ENCODE results near the gene MACROD1. TPM values are rescaled to one million over a fixed set of nuclear protein-coding genes. Genes with fewer than 3 reads are reported as not detected.
A peak's percentile ranks its signal among the peaks of the same experiment; 100 is the strongest.

The MACROD1 gene
- total and polyA plus RNA-seq, 2 of the 13 experiments (the other 11 are each of a cell fraction or from before 2014, with no cell fraction given), result 23.1 to 34.5 TPM

DNA sequence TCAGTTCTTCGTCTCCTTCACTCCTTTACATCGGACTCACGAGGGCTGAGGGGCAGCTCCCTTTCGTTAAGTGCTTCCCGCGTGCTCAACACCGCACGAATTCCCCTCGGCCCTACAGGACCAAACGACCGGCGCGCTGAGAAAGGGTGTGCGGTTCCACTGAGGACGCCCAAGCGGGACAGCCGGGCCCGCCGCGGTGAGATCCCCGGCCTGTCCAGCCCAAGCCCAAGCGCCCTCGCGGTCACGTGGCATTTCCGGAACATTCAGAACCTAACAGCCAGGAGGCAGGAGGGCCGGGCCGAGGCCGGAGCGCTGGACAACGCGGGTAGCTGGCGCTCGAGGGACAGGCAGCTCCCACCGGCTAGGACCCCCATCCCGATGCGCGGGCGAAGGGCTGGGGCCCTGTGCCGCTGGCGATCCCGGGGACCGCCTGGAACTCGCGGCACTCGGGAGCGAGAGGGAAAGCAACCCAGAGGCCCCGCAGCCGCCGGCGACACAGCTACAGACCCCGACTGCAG lies 19.3 kb upstream of the MACROD1 start (continued):
- TF ChIP-seq, protein P1, sequence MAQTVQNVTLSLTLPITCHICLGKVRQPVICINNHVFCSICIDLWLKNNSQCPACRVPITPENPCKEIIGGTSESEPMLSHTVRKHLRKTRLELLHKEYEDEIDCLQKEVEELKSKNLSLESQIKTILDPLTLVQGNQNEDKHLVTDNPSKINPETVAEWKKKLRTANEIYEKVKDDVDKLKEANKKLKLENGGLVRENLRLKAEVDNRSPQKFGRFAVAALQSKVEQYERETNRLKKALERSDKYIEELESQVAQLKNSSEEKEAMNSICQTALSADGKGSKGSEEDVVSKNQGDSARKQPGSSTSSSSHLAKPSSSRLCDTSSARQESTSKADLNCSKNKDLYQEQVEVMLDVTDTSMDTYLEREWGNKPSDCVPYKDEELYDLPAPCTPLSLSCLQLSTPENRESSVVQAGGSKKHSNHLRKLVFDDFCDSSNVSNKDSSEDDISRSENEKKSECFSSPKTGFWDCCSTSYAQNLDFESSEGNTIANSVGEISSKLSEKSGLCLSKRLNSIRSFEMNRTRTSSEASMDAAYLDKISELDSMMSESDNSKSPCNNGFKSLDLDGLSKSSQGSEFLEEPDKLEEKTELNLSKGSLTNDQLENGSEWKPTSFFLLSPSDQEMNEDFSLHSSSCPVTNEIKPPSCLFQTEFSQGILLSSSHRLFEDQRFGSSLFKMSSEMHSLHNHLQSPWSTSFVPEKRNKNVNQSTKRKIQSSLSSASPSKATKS (CRISPR knock-in tag; IDR thresholded peaks at IDR 0.05), result peak; percentile 95
- TF ChIP-seq CBX1 (IDR thresholded peaks at IDR 0.05; ENCODE audit: low read depth) (no peak), ZNF883 (CRISPR knock-in tag; IDR thresholded peaks at IDR 0.05; ENCODE audit: not compliant biosample characterization) (peak; percentile 99), MEF2D (CRISPR knock-in tag; IDR thresholded peaks at IDR 0.05) (peak; percentile 85), FOXO1 (CRISPR knock-in tag; IDR thresholded peaks at IDR 0.05) (peak; percentile 58), DPF2 (CRISPR knock-in tag; IDR thresholded peaks at IDR 0.05; ENCODE audit: borderline replicate concordance, low read depth) (no peak; the same call in 1 of the 2 replicates), ZNF713 (CRISPR knock-in tag; IDR thresholded peaks at IDR 0.05) (0 out of 2 replicates have a peak, but pooled peaks have one; percentile 75), ISL2 (CRISPR knock-in tag; IDR thresholded peaks at IDR 0.05) (no peak), ZZZ3 (CRISPR knock-in tag; IDR thresholded peaks at IDR 0.05; ENCODE audit: borderline replicate concordance) (peak; percentile 66; the same call in 1 of the 2 replicates), SMARCE1 (IDR thresholded peaks at IDR 0.05; ENCODE audit: borderline replicate concordance) (no peak), TEAD3 (CRISPR knock-in tag; optimal IDR thresholded peaks at IDR 0.05; ENCODE audit: borderline replicate concordance) (peak; percentile 64), PHF21A (CRISPR knock-in tag; IDR thresholded peaks at IDR 0.05) (peak; percentile 94), NFATC3 (CRISPR knock-in tag; IDR thresholded peaks at IDR 0.05) (peak; percentile 100), FOSL1 (CRISPR knock-in tag; IDR thresholded peaks at IDR 0.05; ENCODE audit: borderline replicate concordance) (no peak), MAFF (IDR thresholded peaks at IDR 0.05; ENCODE audit: low read depth, low read length) (no peak)
- TF ChIP-seq, protein P2, sequence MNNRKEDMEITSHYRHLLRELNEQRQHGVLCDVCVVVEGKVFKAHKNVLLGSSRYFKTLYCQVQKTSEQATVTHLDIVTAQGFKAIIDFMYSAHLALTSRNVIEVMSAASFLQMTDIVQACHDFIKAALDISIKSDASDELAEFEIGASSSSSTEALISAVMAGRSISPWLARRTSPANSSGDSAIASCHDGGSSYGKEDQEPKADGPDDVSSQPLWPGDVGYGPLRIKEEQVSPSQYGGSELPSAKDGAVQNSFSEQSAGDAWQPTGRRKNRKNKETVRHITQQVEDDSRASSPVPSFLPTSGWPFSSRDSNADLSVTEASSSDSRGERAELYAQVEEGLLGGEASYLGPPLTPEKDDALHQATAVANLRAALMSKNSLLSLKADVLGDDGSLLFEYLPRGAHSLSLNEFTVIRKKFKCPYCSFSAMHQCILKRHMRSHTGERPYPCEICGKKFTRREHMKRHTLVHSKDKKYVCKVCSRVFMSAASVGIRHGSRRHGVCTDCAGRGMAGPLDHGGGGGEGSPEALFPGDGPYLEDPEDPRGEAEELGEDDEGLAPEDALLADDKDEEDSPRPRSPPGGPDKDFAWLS (CRISPR knock-in tag; IDR thresholded peaks at IDR 0.05; ENCODE audit: borderline replicate concordance), result no peak; the same call in 1 of the 2 replicates
- TF ChIP-seq, protein P3, sequence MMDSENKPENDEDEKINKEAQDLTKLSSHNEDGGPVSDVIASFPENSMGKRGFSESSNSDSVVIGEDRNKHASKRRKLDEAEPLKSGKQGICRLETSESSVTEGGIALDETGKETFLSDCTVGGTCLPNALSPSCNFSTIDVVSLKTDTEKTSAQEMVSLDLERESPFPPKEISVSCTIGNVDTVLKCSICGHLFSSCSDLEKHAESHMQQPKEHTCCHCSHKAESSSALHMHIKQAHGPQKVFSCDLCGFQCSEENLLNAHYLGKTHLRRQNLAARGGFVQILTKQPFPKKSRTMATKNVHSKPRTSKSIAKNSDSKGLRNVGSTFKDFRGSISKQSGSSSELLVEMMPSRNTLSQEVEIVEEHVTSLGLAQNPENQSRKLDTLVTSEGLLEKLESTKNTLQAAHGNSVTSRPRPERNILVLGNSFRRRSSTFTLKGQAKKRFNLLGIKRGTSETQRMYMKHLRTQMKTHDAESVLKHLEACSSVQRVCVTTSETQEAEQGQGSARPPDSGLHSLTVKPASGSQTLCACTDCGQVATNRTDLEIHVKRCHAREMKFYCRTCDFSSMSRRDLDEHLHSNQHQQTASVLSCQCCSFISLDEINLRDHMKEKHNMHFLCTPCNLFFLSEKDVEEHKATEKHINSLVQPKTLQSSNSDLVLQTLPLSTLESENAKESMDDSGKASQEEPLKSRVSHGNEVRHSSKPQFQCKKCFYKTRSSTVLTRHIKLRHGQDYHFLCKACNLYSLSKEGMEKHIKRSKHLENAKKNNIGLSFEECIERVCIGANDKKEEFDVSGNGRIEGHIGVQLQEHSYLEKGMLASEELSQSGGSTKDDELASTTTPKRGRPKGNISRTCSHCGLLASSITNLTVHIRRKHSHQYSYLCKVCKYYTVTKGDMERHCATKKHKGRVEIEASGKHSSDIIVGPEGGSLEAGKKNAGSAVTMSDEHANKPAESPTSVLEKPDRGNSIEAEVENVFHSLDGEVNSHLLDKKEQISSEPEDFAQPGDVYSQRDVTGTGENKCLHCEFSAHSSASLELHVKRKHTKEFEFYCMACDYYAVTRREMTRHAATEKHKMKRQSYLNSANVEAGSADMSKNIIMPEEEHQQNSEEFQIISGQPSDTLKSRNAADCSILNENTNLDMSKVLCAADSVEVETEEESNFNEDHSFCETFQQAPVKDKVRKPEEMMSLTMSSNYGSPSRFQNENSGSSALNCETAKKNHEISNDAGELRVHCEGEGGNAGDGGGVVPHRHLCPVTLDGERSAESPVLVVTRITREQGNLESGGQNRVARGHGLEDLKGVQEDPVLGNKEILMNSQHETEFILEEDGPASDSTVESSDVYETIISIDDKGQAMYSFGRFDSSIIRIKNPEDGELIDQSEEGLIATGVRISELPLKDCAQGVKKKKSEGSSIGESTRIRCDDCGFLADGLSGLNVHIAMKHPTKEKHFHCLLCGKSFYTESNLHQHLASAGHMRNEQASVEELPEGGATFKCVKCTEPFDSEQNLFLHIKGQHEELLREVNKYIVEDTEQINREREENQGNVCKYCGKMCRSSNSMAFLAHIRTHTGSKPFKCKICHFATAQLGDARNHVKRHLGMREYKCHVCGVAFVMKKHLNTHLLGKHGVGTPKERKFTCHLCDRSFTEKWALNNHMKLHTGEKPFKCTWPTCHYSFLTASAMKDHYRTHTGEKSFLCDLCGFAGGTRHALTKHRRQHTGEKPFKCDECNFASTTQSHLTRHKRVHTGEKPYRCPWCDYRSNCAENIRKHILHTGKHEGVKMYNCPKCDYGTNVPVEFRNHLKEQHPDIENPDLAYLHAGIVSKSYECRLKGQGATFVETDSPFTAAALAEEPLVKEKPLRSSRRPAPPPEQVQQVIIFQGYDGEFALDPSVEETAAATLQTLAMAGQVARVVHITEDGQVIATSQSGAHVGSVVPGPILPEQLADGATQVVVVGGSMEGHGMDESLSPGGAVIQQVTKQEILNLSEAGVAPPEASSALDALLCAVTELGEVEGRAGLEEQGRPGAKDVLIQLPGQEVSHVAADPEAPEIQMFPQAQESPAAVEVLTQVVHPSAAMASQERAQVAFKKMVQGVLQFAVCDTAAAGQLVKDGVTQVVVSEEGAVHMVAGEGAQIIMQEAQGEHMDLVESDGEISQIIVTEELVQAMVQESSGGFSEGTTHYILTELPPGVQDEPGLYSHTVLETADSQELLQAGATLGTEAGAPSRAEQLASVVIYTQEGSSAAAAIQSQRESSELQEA (CRISPR knock-in tag; IDR thresholded peaks at IDR 0.05; ENCODE audit: not compliant biosample characterization), result peak; percentile 99
- TF ChIP-seq, protein P4, sequence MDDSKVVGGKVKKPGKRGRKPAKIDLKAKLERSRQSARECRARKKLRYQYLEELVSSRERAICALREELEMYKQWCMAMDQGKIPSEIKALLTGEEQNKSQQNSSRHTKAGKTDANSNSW (CRISPR knock-in tag; IDR thresholded peaks at IDR 0.05; ENCODE audit: borderline replicate concordance), result peak; percentile 97

Data from HepG2 (cell line).